WI38 (cell line): ENCODE measurements around the gene DHX35.

Experiments used
- H3K4me3 ChIP-seq: 2 replicates; pipeline ENCODE4 v1.5.1; 2011; ENCODE audit warnings: low read depth, mild to moderate bottlenecking, control low read depth, low read length
- TF ChIP-seq, protein P1 (sequence below): IDR thresholded peaks from 2 replicates; pipeline ENCODE4 v1.5.1; 2012; ENCODE audit warnings: low read depth, mild to moderate bottlenecking, control low read depth, low read length

DHX35 gene

DNA sequence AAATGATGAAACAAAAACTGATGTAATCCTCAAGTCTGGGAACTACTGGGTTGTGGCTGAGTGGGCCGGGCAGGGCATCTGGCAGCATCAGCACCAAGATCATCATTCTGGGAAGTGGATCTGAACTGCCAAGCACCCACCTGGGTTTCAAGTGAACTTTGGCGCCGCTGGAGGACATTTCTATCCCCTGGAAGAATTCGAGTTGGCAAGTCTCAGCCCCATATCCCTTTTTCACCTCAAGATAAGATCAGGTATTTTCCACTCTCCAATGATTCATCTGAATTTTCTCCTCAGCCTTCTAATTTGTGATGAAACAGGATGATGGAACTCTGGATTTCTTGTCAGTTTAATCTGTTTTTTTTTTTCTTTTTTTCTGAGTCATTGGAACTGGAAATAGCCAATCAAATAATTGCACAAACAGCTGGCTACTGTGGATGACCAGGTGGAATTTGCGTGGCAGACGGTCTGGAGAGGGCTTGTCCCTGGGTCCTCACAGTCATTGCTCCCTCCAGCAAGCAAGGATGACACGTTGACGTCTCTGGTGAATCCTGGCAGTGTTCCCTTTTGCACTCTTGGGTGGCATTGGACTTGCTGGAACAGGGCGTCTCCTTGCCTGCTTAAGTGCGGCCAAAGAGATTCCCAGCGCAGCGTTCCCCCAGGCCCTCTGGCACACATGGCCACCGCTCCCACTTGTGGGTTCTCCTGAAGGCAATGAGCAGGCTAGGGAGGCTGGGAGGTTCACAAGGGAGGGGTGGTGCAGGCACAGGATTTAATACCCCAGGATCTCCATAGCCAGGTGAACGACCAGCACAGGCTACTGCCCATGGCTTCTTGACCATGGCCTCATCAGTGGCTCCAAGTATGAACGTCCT lies 80.4 kb downstream of the DHX35 start:
- H3K4me3 ChIP-seq = no peak overlapping the region
- TF ChIP-seq, protein P1, sequence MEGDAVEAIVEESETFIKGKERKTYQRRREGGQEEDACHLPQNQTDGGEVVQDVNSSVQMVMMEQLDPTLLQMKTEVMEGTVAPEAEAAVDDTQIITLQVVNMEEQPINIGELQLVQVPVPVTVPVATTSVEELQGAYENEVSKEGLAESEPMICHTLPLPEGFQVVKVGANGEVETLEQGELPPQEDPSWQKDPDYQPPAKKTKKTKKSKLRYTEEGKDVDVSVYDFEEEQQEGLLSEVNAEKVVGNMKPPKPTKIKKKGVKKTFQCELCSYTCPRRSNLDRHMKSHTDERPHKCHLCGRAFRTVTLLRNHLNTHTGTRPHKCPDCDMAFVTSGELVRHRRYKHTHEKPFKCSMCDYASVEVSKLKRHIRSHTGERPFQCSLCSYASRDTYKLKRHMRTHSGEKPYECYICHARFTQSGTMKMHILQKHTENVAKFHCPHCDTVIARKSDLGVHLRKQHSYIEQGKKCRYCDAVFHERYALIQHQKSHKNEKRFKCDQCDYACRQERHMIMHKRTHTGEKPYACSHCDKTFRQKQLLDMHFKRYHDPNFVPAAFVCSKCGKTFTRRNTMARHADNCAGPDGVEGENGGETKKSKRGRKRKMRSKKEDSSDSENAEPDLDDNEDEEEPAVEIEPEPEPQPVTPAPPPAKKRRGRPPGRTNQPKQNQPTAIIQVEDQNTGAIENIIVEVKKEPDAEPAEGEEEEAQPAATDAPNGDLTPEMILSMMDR = no peak

DNA sequence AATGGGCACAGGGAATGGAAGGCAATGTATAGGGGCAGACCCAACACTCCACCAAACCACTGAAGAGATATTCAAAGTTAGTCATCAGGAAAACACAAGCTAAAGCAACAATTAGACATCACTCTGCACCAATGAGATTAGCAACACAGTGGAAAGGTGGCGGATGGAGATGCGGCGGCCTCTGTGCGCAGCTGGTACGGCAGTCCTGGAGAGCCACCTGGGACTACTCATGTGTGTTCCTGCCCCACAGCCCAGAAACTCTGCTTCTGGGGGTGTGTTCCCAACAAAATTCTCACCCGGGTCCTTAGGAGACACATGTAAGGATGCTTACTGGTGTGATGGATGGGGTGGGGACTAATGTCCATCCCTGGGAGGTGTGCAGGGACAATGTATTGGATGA lies 82.4 kb downstream of the DHX35 start:
- H3K4me3 ChIP-seq = no peak overlapping the region
- TF ChIP-seq, protein P1 = no peak

DNA sequence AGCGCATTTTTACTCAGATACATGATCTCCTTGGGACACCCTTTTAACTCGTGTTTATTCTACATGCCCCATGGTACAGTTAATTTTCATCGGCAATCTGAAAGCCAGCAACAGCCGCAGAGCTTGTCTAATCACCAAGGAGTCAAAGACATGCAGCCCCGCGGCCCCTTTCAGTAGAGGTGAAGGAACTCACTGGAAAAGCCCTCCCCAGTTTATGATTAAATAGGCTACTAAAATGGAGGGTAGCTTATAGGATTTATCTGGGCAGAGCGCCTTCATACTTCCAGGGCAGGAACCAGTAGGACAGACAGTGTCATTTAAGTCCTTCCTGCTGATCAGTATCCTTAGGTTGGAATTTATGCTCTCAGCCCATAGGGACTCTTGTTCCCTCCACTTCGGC lies 83.5 kb downstream of the DHX35 start:
- TF ChIP-seq, protein P1 = no peak
- H3K4me3 ChIP-seq = no peak overlapping the region

DNA sequence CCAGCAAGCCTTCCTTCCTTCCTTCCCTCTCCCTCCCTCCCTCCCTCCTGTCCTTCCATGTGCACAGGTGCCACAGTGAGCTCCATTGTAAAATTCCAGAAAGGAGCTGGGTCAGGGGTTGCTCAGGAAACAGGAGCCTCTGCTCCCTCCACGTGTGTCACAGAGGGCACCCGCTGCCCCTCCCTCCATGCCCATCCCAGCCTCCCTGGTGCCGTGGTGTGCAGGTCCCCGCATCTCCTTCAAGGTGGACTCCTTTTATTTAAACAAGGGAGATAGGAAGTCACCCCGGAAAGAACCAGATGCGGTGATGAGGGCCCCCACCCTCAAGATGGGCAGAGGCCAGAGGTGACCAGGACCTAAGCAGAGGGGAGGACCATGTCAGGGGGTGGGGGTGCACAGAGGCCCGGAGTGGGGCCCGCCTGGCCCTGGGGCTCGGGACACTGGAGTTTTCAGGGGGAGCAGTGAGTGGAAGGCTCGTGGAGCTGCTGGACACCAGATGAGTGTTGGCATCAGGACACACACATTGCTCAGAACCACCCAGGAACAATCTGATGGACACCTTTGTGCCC lies 85.4 kb downstream of the DHX35 start:
- TF ChIP-seq, protein P1 = no peak
- H3K4me3 ChIP-seq = no peak overlapping the region

DNA sequence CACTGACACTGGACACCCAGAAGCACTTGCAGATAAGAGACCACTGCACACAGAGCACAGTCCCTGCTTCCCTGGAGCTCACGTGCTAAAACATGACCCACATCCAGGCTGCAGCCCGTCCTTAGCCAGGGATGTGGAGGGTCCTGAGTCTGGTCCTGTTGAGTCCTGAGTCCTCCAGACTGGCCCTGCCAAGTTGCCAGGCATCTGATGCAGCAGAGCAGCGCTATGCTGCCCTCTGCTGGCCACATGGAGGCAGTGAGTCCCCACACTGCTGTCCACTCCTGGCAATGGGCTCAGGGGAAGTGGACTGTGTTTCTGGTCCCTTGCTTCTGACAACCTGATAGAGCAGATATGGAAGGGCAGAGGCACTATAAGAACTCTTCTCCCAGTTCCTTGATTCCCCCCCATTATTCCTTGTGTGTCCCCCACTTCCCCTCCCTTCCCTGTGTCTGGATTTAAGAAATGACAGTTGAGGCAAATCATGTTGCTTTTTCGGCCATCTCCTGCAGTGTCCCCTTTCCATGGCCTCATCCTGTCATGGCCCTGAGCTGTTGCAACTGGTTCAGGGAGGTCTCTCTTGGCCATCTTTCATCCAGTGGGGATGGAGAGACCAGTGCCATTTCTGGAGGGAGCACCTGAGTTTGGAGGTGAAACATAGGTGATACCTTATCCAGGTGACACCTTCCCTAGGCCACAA lies 86.0 kb downstream of the DHX35 start:
- no peak overlapping the region for H3K4me3 ChIP-seq
- TF ChIP-seq, protein P1 = peak; percentile 96

DNA sequence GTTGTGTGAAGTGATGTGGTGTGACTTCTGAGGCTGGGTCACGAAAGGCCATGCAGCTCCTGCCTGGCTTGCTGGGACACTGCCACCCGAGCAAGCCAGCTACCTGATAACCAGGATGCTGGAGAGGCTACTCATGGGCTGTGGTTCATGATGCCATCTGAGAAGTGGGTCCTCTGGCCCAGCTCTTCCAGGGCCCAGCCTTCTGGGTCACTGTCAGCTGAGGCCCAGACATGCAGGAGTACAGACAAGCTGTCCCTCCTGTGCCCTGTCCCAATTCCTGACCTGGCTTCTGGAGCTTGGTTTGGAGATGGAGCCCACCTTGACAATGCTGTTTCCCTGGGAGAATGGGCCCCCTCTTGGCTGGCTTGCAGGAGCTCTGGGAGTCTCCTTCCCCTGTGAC lies 87.0 kb downstream of the DHX35 start:
- H3K4me3 ChIP-seq = no peak overlapping the region

More for the DNA sequence above, 87.0 kb downstream of the DHX35 start:
- TF ChIP-seq, protein P1 = no peak
